ENCODE results near the gene OSBPL2.

Gene OSBPL2

GRCh38 chr20:62272200-62272599 lies 33.9 kb downstream of the OSBPL2 start:
- TF ChIP-seq CTCF (conservative IDR thresholded peaks at IDR 0.05; ENCODE audit: low read depth, low read length): no peak
- H2AFZ ChIP-seq (ENCODE audit: low read depth): no peak overlapping the region
- H3K36me3 ChIP-seq (ENCODE audit: insufficient read depth): no peaks in the 10 kb centered on the region
- H4K20me1 ChIP-seq (ENCODE audit: insufficient read depth): no peaks in the 10 kb centered on the region
- H3K27me3 ChIP-seq (ENCODE audit: insufficient read depth, low read depth): no peaks in the 10 kb centered on the region
- H3K79me2 ChIP-seq (ENCODE audit: insufficient read depth, low read depth): no peaks in the 10 kb centered on the region
- H3K27ac ChIP-seq: no peak overlapping the region
- H3K4me3 ChIP-seq (IDR thresholded peaks at IDR 0.05; ENCODE audit: insufficient read depth, low read depth, low read length): no peak overlapping the region
- no peak overlapping the region for H3K9ac ChIP-seq
- no peaks in the 10 kb centered on the region for H3K4me1 ChIP-seq (ENCODE audit: low read depth, poor library complexity, severe bottlenecking)
- no peak overlapping the region for H3K4me2 ChIP-seq

GRCh38 chr20:62273416-62273815 lies 35.1 kb downstream of the OSBPL2 start:
- Histone ChIP-seq H4K20me1 (ENCODE audit: insufficient read depth) (no peaks in the 10 kb centered on the region), H3K36me3 (ENCODE audit: insufficient read depth) (no peaks in the 10 kb centered on the region), H3K9ac (no peak overlapping the region), H3K27ac (no peak overlapping the region), H2AFZ (ENCODE audit: low read depth) (no peak overlapping the region), H3K4me2 (no peak overlapping the region), H3K4me3 (IDR thresholded peaks at IDR 0.05; ENCODE audit: insufficient read depth, low read depth, low read length) (no peak overlapping the region), H3K79me2 (ENCODE audit: insufficient read depth, low read depth) (no peaks in the 10 kb centered on the region), H3K4me1 (ENCODE audit: low read depth, poor library complexity, severe bottlenecking) (no peaks in the 10 kb centered on the region), H3K27me3 (ENCODE audit: insufficient read depth, low read depth) (no peaks in the 10 kb centered on the region)
- no peak for TF ChIP-seq CTCF (conservative IDR thresholded peaks at IDR 0.05; ENCODE audit: low read depth, low read length)

- no peak overlapping the region for H2AFZ ChIP-seq (ENCODE audit: low read depth)
- no peak overlapping the region for H3K4me2 ChIP-seq
- no peak overlapping the region for H3K9ac ChIP-seq
- no peaks in the 10 kb centered on the region for H3K36me3 ChIP-seq (ENCODE audit: insufficient read depth)
- H3K4me3 ChIP-seq (IDR thresholded peaks at IDR 0.05; ENCODE audit: insufficient read depth, low read depth, low read length): no peak overlapping the region
- H3K79me2 ChIP-seq (ENCODE audit: insufficient read depth, low read depth): no peaks in the 10 kb centered on the region
- H3K27ac ChIP-seq: no peak overlapping the region
- no peaks in the 10 kb centered on the region for H3K27me3 ChIP-seq (ENCODE audit: insufficient read depth, low read depth)
- no peaks in the 10 kb centered on the region for H4K20me1 ChIP-seq (ENCODE audit: insufficient read depth)
- TF ChIP-seq CTCF (conservative IDR thresholded peaks at IDR 0.05; ENCODE audit: low read depth, low read length): no peak
- H3K4me1 ChIP-seq (ENCODE audit: low read depth, poor library complexity, severe bottlenecking): no peaks in the 10 kb centered on the region
Observed at GRCh38 chr20:62274332-62274950, 36.1 kb downstream of the OSBPL2 start.

DNA sequence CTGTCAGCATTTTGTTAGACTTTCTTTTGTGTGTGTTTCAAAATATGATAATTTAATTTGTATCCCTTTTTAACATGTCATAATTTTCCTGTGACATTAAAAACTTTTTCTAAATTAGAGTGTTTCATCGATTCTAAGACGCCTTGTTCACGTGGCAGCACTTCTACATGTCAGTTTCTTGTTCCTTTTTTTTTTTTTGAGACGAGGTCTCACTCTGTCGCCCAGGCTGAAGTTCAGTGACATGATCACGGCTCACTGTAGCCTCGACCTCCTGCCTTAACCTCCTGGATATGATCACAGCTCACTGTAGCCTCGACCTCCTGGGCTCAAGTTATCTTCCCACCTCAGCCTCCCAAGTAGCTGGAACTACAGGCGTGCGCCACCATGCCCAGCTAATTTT lies 36.9 kb downstream of the OSBPL2 start:
- no peak overlapping the region for H3K4me2 ChIP-seq
- no peaks in the 10 kb centered on the region for H3K36me3 ChIP-seq (ENCODE audit: insufficient read depth)
- no peak for TF ChIP-seq CTCF (conservative IDR thresholded peaks at IDR 0.05; ENCODE audit: low read depth, low read length)
- no peak overlapping the region for H2AFZ ChIP-seq (ENCODE audit: low read depth)
- no peaks in the 10 kb centered on the region for H3K4me1 ChIP-seq (ENCODE audit: low read depth, poor library complexity, severe bottlenecking)
- no peak overlapping the region for H3K9ac ChIP-seq
- no peak overlapping the region for H3K27ac ChIP-seq
- H3K4me3 ChIP-seq (IDR thresholded peaks at IDR 0.05; ENCODE audit: insufficient read depth, low read depth, low read length): no peak overlapping the region
- no peaks in the 10 kb centered on the region for H3K79me2 ChIP-seq (ENCODE audit: insufficient read depth, low read depth)
- no peaks in the 10 kb centered on the region for H3K27me3 ChIP-seq (ENCODE audit: insufficient read depth, low read depth)
- no peaks in the 10 kb centered on the region for H4K20me1 ChIP-seq (ENCODE audit: insufficient read depth)
